Stomach (tissue), 4 donors: ENCODE measurements around the gene BMP7.

Experiments
- CTCF ChIP-seq, 7 experiments: fragments of 450-650 bp in 4 of 7; fragments of 200-600 bp in 3 of 7; sonication (generic) in 3 of 7; IDR thresholded peaks; one replicate each; pipeline ENCODE4 v1.5.1; 2016 to 2019; ENCODE audit warnings: antibody characterized with exemption in 7 of 7, control low read depth in 2 of 7, mild to moderate bottlenecking in 1 of 7
- EP300 ChIP-seq: sonication (generic); formaldehyde crosslinking; IDR thresholded peaks from one replicate; pipeline ENCODE4 v1.6.1; 2017; ENCODE audit warnings: antibody characterized with exemption
- POLR2A ChIP-seq, 4 donors: fragments of 450-650 bp; IDR thresholded peaks; one replicate each; pipeline ENCODE4 v1.6.1; 2016; ENCODE audit warnings: antibody characterized with exemption in 4 of 4, control low read depth in 2 of 4, mild to moderate bottlenecking in 1 of 4, moderate library complexity in 1 of 4
- POLR2AphosphoS5 ChIP-seq, 3 donors: sonication (generic); formaldehyde crosslinking; IDR thresholded peaks; one replicate each; pipeline ENCODE4 v1.6.1; 2016; ENCODE audit warnings: antibody characterized with exemption in 3 of 3

GRCh38 chr20:57238089-57238488 is 28.4 kb downstream of the BMP7 start:
- TF ChIP-seq POLR2A (IDR thresholded peaks at IDR 0.05) (no peak), CTCF (IDR thresholded peaks at IDR 0.05) (no peak), POLR2AphosphoS5 (IDR thresholded peaks at IDR 0.05) (no peak), EP300 (no peak)
